Vagina (tissue), 2 donors: ENCODE results near the gene TFF1. TPM values are rescaled to one million over a fixed set of nuclear protein-coding genes. Genes with fewer than 3 reads are reported as not detected.
"Not testable (repeated sequence)": the region's sequence is repeated elsewhere in the genome, so short reads cannot be mapped to it uniquely, and the experiment has no call there.

Source experiments
- DNase-seq, 2 donors: peaks; one replicate each; pipeline ENCODE4 v3.0.0-alpha.2; 2017; ENCODE audit errors: extremely low spot score in 2 of 2
- H3K27ac ChIP-seq: fragments of 200-600 bp; sonication (generic); one replicate; pipeline ENCODE4 v1.5.1; 2019
- H3K27me3 ChIP-seq: fragments of 200-600 bp; sonication (generic); one replicate; pipeline ENCODE4 v1.5.1; 2019
- H3K36me3 ChIP-seq, 2 donors: fragments of 200-600 bp; sonication (generic); one replicate each; pipeline ENCODE4 v1.5.1; 2017 to 2019
- H3K4me1 ChIP-seq: fragments of 200-600 bp; sonication (generic); one replicate; pipeline ENCODE4 v1.5.1; 2019
- H3K4me3 ChIP-seq, 2 donors: fragments of 200-600 bp; sonication (generic); 1 replicate in 1 of 2; 2 replicates in 1 of 2; pipeline ENCODE4 v1.5.1; 2016 to 2019
- H3K9me3 ChIP-seq: fragments of 200-600 bp; sonication (generic); one replicate; pipeline ENCODE4 v1.5.1; 2019
- POLR2A ChIP-seq, 2 donors: fragments of 450-650 bp; IDR thresholded peaks; one replicate each; pipeline ENCODE4 v1.6.1; 2017; ENCODE audit warnings: antibody characterized with exemption in 2 of 2, mild to moderate bottlenecking in 2 of 2, moderate library complexity in 2 of 2
- POLR2AphosphoS5 ChIP-seq, 2 donors: sonication (generic); formaldehyde crosslinking; IDR thresholded peaks; one replicate each; pipeline ENCODE4 v1.9.0; 2017; ENCODE audit warnings: antibody characterized with exemption in 2 of 2, mild to moderate bottlenecking in 2 of 2, low read depth in 1 of 2; ENCODE audit not compliant: insufficient read depth in 1 of 2
- intact Hi-C: fragments of 100-400 bp; cut with DNase I; formaldehyde crosslinking; loops from one replicate; pipeline ENCODE4 v1.15.1; 2023
- total RNA-seq: library from RNA; depleted of rRNA; stranded (reverse); fragments of >200 nt; gene quantifications from one replicate; pipeline ENCODE4 v1.2.3, GENCODE V29; 2016
- TF ChIP-seq, protein P1 (sequence below), 3 experiments: fragments of 450-650 bp in 2 of 3; fragments of 200-600 bp in 1 of 3; sonication (generic) in 1 of 3; IDR thresholded peaks; one replicate each; pipeline ENCODE4 v1.5.1; 2017 to 2019; ENCODE audit warnings: antibody characterized with exemption in 3 of 3, mild to moderate bottlenecking in 2 of 3, moderate library complexity in 2 of 3

TFF1 gene
- total RNA-seq, 1 donor from 2014 or later, result not detected

GRCh38 chr21:42413093-42413492, 46.8 kb upstream of the TFF1 start:
- no peaks in the 10 kb centered on the region for H3K9me3 ChIP-seq
- TF ChIP-seq, protein P1, sequence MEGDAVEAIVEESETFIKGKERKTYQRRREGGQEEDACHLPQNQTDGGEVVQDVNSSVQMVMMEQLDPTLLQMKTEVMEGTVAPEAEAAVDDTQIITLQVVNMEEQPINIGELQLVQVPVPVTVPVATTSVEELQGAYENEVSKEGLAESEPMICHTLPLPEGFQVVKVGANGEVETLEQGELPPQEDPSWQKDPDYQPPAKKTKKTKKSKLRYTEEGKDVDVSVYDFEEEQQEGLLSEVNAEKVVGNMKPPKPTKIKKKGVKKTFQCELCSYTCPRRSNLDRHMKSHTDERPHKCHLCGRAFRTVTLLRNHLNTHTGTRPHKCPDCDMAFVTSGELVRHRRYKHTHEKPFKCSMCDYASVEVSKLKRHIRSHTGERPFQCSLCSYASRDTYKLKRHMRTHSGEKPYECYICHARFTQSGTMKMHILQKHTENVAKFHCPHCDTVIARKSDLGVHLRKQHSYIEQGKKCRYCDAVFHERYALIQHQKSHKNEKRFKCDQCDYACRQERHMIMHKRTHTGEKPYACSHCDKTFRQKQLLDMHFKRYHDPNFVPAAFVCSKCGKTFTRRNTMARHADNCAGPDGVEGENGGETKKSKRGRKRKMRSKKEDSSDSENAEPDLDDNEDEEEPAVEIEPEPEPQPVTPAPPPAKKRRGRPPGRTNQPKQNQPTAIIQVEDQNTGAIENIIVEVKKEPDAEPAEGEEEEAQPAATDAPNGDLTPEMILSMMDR (IDR thresholded peaks at IDR 0.05), result no peak
- TF ChIP-seq POLR2A (IDR thresholded peaks at IDR 0.05) (no peak), POLR2AphosphoS5 (IDR thresholded peaks at IDR 0.05; ENCODE audit: insufficient read depth in 1 of 2, low read depth in 1 of 2) (no peak)
- no peaks in the 10 kb centered on the region for H3K4me1 ChIP-seq
- intact Hi-C loops, result no loop called here
- H3K36me3 ChIP-seq, result no peaks in the 10 kb centered on the region
- no peaks in the 10 kb centered on the region for H3K27me3 ChIP-seq
- no peak for DNase-seq
- H3K4me3 ChIP-seq, result no peak overlapping the region
- no peak overlapping the region for H3K27ac ChIP-seq

DNA sequence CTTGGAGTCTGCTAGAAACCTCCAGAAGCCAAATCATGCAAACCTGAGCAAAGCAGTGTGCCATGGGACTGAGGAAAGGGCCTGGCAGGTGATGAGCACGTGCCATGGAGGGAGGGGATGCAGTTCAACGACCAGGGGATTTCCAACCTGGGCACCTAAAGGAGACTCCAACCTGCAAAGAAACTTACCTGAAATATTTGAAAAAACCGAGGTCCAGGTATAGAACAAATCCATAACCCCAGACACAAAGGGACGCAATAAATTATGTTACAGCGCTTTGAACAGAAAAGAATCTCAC, 46.2 kb upstream of the TFF1 start:
- Histone ChIP-seq H3K27me3 (no peaks in the 10 kb centered on the region), H3K4me3 (no peak overlapping the region), H3K27ac (no peak overlapping the region), H3K36me3 (no peaks in the 10 kb centered on the region), H3K9me3 (no peaks in the 10 kb centered on the region), H3K4me1 (no peaks in the 10 kb centered on the region)
- DNase-seq, result no peak
- no peak for TF ChIP-seq POLR2A (IDR thresholded peaks at IDR 0.05)
- intact Hi-C loops, result no loop called here

- TF ChIP-seq, protein P1 (IDR thresholded peaks at IDR 0.05), result no peak
- no peak for TF ChIP-seq POLR2AphosphoS5 (IDR thresholded peaks at IDR 0.05; ENCODE audit: insufficient read depth in 1 of 2, low read depth in 1 of 2)
- no peak for TF ChIP-seq POLR2A (IDR thresholded peaks at IDR 0.05)
- intact Hi-C loops, result no loop called here
- Histone ChIP-seq H3K4me3 (no peak overlapping the region), H3K4me1 (no peaks in the 10 kb centered on the region), H3K27ac (no peak overlapping the region), H3K9me3 (no peaks in the 10 kb centered on the region), H3K36me3 (no peaks in the 10 kb centered on the region), H3K27me3 (no peaks in the 10 kb centered on the region)
- DNase-seq, result no peak
Measured at GRCh38 chr21:42411891-42412635, 45.7 kb upstream of the TFF1 start.

GRCh38 chr21:42411197-42411869, 45.0 kb upstream of the TFF1 start:
- Histone ChIP-seq H3K9me3 (no peaks in the 10 kb centered on the region), H3K36me3 (no peaks in the 10 kb centered on the region), H3K27me3 (no peaks in the 10 kb centered on the region), H3K27ac (no peak overlapping the region), H3K4me1 (no peaks in the 10 kb centered on the region), H3K4me3 (no peak overlapping the region)
- intact Hi-C loops, result no loop called here
- TF ChIP-seq, protein P1 (IDR thresholded peaks at IDR 0.05), result no peak
- TF ChIP-seq POLR2AphosphoS5 (IDR thresholded peaks at IDR 0.05; ENCODE audit: insufficient read depth in 1 of 2, low read depth in 1 of 2) (no peak), POLR2A (IDR thresholded peaks at IDR 0.05) (no peak)
- DNase-seq, result no peak

DNA sequence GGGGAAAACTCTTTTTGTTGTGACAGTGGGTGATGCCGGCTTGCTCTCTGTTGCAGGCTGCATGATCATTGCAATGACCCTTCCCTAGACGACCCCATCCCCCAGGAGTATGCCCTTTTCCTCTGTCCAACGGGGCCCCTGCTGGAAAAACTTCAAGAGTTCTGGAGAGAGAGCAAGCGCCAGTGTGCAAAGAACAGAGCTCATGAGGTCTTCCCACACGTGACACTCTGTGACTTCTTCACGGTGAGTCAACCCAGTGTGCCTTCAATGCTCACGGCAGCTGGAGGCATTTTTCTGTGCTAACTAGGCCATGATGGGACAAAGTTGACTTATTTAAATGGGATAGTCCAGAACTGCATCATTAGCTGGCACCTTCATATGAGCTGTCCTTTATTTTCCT, 43.0 kb upstream of the TFF1 start:
- Histone ChIP-seq H3K27me3 (no peaks in the 10 kb centered on the region), H3K36me3 (no peaks in the 10 kb centered on the region), H3K27ac (no peak overlapping the region), H3K4me3 (no peak overlapping the region), H3K4me1 (no peaks in the 10 kb centered on the region), H3K9me3 (no peaks in the 10 kb centered on the region)
- DNase-seq, result no peak
- intact Hi-C loops, result no loop called here
- TF ChIP-seq, protein P1 (IDR thresholded peaks at IDR 0.05), result no peak
- TF ChIP-seq POLR2A (IDR thresholded peaks at IDR 0.05), result no peak
- no peak for TF ChIP-seq POLR2AphosphoS5 (IDR thresholded peaks at IDR 0.05; ENCODE audit: insufficient read depth in 1 of 2, low read depth in 1 of 2)

DNA sequence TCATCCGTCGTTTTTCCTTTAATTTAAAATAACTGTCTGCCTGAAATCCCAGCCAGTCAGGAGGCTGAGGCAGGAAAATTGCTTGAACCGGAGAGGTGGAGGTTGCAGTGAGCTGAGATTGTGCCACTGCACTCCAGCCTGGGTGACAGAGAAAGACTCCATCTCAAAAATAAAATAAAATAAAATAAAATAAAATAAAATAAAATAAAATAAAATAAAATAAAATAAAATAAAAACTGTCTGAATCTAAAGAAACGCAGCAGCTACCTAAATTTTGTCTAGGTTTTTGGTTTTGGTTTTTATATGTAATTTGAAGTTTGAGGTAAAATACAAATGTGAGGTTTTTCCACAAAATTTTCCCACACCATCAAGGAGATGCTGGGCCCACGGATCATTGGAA, 42.4 kb upstream of the TFF1 start:
- H3K36me3 ChIP-seq, H3K4me3 ChIP-seq, H3K27me3 ChIP-seq, intact Hi-C loops, H3K27ac ChIP-seq, H3K4me1 ChIP-seq, DNase-seq, H3K9me3 ChIP-seq: not testable (repeated sequence)
